C4-2B (cell line): ENCODE results near the gene CACNB4.

Source experiments
- CTCF ChIP-seq: fragments of 450-650 bp; conservative IDR thresholded peaks from 2 replicates; pipeline ENCODE4 v1.5.1; 2017; ENCODE audit warnings: mild to moderate bottlenecking
- ZFX ChIP-seq: fragments of 450-650 bp; IDR thresholded peaks from 2 replicates; pipeline ENCODE4 v1.6.1; 2017

- TF ChIP-seq CTCF (no peak), ZFX (no peak)
Observed at GRCh38 chr2:152134488-152135280, 35.8 kb upstream of the CACNB4 start.
